SK-N-SH treated with all-trans-retinoic acid at 6 μM for 48 hours (cell line): ENCODE measurements around the gene SUSD3.

Experiments used
- ATAC-seq: fragments of 200-7000 bp; cut with Tn5 transposase; 3 replicates; pipeline ENCODE4 v1.9.1; 2020; ENCODE audit warnings: mild to moderate bottlenecking, moderate library complexity
- ARNTL ChIP-seq: fragments of 450-650 bp; formaldehyde crosslinking; IDR thresholded peaks from 2 replicates; pipeline ENCODE4 v1.5.0; 2020; ENCODE audit warnings: low read depth, mild to moderate bottlenecking, moderate library complexity, borderline replicate concordance
- BACH2 ChIP-seq: fragments of 250-450 bp; sonication (Bioruptor Pico); IDR thresholded peaks from 2 replicates; pipeline ENCODE4 v1.9.0; 2021; ENCODE audit warnings: mild to moderate bottlenecking, borderline replicate concordance
- CSDC2 ChIP-seq: fragments of 250-450 bp; sonication (Bioruptor Pico); IDR thresholded peaks from 2 replicates; pipeline ENCODE4 v1.5.0; 2020; ENCODE audit warnings: mild to moderate bottlenecking, moderate library complexity
- ESRRG ChIP-seq: fragments of 250-450 bp; sonication (Bioruptor Pico); IDR thresholded peaks from 2 replicates; pipeline ENCODE4 v1.6.1; 2021; ENCODE audit warnings: mild to moderate bottlenecking
- GLIS3 ChIP-seq: fragments of 250-450 bp; sonication (Bioruptor Pico); IDR thresholded peaks from 2 replicates; pipeline ENCODE4 v1.5.0; 2020; ENCODE audit warnings: mild to moderate bottlenecking, moderate library complexity
- OSR1 ChIP-seq: fragments of 250-450 bp; sonication (Bioruptor Pico); IDR thresholded peaks from 2 replicates; pipeline ENCODE4 v1.8.0; 2022; ENCODE audit warnings: moderate library complexity, mild to moderate bottlenecking, inconsistent platforms
- PPARA ChIP-seq: fragments of 250-450 bp; sonication (Bioruptor Pico); IDR thresholded peaks from 2 replicates; pipeline ENCODE4 v1.5.0; 2020; ENCODE audit warnings: mild to moderate bottlenecking, borderline replicate concordance
- RARB ChIP-seq: fragments of 250-450 bp; sonication (Bioruptor Pico); IDR thresholded peaks from 2 replicates; pipeline ENCODE4 v1.8.0; 2021; ENCODE audit warnings: mild to moderate bottlenecking, moderate library complexity
- TCF4 ChIP-seq: fragments of 250-450 bp; sonication (Bioruptor Pico); IDR thresholded peaks from 2 replicates; pipeline ENCODE4 v1.8.0; 2021; ENCODE audit warnings: mild to moderate bottlenecking, moderate library complexity, borderline replicate concordance
- ZC3H10 ChIP-seq: fragments of 250-450 bp; sonication (Bioruptor Pico); IDR thresholded peaks from 2 replicates; pipeline ENCODE4 v1.5.1; 2021; ENCODE audit warnings: mild to moderate bottlenecking, moderate library complexity
- ZFP3 ChIP-seq: fragments of 250-450 bp; sonication (Bioruptor Pico); IDR thresholded peaks from 2 replicates; pipeline ENCODE4 v1.5.0; 2020; ENCODE audit warnings: mild to moderate bottlenecking, moderate library complexity
- ZNF565 ChIP-seq: fragments of 450-650 bp; formaldehyde crosslinking; conservative IDR thresholded peaks from 2 replicates; pipeline ENCODE4 v1.5.0; 2020; ENCODE audit warnings: low read depth, mild to moderate bottlenecking, moderate library complexity
- ZNF70 ChIP-seq: fragments of 450-650 bp; formaldehyde crosslinking; IDR thresholded peaks from 2 replicates; pipeline ENCODE4 v1.5.0; 2020; ENCODE audit warnings: mild to moderate bottlenecking, moderate library complexity
- TF ChIP-seq, protein P1 (sequence below): fragments of 250-450 bp; sonication (Bioruptor Pico); IDR thresholded peaks from 2 replicates; pipeline ENCODE4 v1.5.1; 2021; ENCODE audit warnings: mild to moderate bottlenecking, moderate library complexity
- TF ChIP-seq, protein P2 (sequence below): fragments of 250-450 bp; sonication (Bioruptor Pico); IDR thresholded peaks from 2 replicates; pipeline ENCODE4 v1.5.1; 2020; ENCODE audit warnings: low read depth, mild to moderate bottlenecking, moderate library complexity
- TF ChIP-seq, protein P3 (sequence below): fragments of 250-450 bp; sonication (Bioruptor Pico); IDR thresholded peaks from 2 replicates; pipeline ENCODE4 v1.5.0; 2020; ENCODE audit warnings: mild to moderate bottlenecking, moderate library complexity

The SUSD3 gene

DNA sequence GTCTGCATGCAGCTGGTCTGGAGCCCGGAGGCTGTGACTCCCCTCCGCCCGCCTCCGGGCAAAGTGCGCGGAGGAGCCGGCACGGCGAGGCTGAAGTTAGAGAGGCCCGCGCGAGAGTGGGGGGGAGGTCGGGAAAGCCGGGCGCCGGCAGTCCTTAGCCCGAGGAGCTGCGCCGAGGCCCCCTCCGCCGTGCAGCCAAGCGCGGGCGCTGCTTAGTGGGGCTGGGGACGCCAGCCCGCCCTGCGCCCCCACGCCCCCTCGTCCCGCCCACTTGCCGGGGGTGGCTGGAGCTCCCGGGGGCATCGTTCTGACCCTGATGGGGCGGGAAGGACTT lies 75.1 kb downstream of the SUSD3 start:
- peak; percentile 78 for ATAC-seq
- TF ChIP-seq OSR1 (CRISPR knock-in tag) = no peak
- TF ChIP-seq, protein P1, sequence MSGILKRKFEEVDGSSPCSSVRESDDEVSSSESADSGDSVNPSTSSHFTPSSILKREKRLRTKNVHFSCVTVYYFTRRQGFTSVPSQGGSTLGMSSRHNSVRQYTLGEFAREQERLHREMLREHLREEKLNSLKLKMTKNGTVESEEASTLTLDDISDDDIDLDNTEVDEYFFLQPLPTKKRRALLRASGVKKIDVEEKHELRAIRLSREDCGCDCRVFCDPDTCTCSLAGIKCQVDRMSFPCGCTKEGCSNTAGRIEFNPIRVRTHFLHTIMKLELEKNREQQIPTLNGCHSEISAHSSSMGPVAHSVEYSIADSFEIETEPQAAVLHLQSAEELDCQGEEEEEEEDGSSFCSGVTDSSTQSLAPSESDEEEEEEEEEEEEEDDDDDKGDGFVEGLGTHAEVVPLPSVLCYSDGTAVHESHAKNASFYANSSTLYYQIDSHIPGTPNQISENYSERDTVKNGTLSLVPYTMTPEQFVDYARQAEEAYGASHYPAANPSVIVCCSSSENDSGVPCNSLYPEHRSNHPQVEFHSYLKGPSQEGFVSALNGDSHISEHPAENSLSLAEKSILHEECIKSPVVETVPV (CRISPR knock-in tag) = no peak
- no peak for TF ChIP-seq ZNF565
- TF ChIP-seq PPARA = no peak
- TF ChIP-seq, protein P2, sequence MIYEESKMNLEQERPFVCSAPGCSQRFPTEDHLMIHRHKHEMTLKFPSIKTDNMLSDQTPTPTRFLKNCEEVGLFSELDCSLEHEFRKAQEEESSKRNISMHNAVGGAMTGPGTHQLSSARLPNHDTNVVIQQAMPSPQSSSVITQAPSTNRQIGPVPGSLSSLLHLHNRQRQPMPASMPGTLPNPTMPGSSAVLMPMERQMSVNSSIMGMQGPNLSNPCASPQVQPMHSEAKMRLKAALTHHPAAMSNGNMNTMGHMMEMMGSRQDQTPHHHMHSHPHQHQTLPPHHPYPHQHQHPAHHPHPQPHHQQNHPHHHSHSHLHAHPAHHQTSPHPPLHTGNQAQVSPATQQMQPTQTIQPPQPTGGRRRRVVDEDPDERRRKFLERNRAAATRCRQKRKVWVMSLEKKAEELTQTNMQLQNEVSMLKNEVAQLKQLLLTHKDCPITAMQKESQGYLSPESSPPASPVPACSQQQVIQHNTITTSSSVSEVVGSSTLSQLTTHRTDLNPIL = no peak
- TF ChIP-seq ESRRG (CRISPR knock-in tag) = no peak
- TF ChIP-seq TCF4 = no peak
- TF ChIP-seq ZC3H10 (CRISPR knock-in tag) = no peak
- no peak for TF ChIP-seq ZNF70 (CRISPR knock-in tag)
- TF ChIP-seq GLIS3 (CRISPR knock-in tag) = no peak

DNA sequence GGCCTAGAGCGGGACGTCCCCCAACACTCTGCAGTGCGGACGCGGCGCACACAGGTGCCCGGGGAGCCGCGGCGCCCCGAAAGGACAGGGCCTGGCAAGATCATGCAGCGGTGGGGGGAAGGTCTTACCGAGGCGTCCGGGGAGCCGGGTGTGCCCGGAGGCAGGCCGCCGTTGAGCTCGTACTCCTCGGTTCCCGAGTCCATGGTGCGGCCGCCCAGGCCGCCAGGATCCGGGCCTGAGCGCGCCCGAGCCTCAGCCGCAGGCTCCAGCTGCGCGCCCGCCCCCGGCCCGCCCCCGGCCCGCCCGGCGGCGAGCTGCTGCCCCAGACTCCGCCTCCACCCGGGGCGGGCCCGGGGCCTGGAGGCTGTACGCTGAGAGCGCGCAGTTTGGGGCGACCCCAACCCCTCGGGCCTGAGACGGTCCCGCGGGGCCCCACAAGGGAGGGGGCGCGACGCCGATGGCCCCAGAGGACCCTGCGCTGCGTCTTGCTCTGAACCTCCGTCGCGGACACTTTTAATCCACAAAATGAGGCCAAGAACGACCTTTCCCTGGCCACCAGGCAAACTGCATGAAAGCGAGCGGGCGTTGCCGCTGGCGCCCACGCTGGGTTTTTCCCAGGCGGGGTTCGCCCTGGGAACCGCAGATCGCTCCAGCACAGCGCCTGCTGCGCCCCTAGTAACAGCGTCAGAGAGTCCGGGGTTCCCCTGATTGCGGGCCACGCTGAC lies 75.7 kb downstream of the SUSD3 start, which contains the start of gene NINJ1:
Gene NINJ1, minus strand, starts transcription at position 237 of the 725 bp plus-strand sequence. Its CDS starts 34 bp downstream, at position 203.
- TF ChIP-seq ZC3H10 (CRISPR knock-in tag) (no peak), ZFP3 (no peak), TCF4 (no peak), PPARA (no peak), ARNTL (CRISPR knock-in tag) (no peak), GLIS3 (CRISPR knock-in tag) (no peak), ZNF565 (no peak), ESRRG (CRISPR knock-in tag) (no peak), CSDC2 (no peak), BACH2 (CRISPR knock-in tag) (no peak), RARB (CRISPR knock-in tag) (no peak)
- TF ChIP-seq, protein P3, sequence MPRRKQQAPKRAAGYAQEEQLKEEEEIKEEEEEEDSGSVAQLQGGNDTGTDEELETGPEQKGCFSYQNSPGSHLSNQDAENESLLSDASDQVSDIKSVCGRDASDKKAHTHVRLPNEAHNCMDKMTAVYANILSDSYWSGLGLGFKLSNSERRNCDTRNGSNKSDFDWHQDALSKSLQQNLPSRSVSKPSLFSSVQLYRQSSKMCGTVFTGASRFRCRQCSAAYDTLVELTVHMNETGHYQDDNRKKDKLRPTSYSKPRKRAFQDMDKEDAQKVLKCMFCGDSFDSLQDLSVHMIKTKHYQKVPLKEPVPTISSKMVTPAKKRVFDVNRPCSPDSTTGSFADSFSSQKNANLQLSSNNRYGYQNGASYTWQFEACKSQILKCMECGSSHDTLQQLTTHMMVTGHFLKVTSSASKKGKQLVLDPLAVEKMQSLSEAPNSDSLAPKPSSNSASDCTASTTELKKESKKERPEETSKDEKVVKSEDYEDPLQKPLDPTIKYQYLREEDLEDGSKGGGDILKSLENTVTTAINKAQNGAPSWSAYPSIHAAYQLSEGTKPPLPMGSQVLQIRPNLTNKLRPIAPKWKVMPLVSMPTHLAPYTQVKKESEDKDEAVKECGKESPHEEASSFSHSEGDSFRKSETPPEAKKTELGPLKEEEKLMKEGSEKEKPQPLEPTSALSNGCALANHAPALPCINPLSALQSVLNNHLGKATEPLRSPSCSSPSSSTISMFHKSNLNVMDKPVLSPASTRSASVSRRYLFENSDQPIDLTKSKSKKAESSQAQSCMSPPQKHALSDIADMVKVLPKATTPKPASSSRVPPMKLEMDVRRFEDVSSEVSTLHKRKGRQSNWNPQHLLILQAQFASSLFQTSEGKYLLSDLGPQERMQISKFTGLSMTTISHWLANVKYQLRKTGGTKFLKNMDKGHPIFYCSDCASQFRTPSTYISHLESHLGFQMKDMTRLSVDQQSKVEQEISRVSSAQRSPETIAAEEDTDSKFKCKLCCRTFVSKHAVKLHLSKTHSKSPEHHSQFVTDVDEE (CRISPR knock-in tag) = no peak
- TF ChIP-seq, protein P2 = no peak
- peak; percentile 89 for ATAC-seq
